GM18858 (cell line): ENCODE results near the gene MRM2.

Experiments used
- ATAC-seq: cut with Tn5 transposase; IDR thresholded peaks from one replicate; pipeline ENCODE4 v1.9.1; 2021; ENCODE audit not compliant: unreplicated experiment

MRM2 gene

DNA sequence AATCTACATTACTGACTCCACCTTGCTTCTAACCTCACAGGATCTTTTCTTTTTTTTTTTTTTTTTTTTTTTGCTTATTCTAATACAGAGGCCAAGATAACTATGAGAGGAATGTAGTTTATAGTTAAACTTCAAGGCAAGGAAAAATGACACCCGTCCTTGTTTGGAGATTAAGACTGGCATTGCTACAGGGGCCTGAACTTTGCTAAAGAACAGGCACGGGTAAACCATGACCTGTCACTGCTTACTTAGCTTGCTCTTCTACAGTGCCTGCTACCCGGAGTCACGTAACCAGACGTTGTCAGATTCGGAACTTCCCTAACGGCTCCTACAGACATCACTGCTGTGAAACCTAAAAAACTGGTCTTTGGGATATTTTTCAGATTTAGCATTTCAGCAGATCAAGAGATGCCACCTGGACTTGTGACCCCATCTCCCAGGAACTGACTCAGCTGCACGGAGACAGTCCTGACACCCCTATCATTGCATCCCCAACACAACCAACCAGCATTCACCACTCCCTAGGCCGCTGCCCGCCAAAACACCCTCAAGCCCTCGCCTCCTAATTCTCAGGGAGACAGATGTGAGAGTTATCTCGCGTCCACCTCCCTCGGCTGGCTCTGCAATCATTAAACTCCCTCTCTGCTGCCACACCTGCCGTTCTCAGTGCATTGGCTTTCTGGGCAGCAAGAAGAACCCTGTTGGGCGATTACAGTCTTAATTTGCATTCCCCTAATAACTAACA is 36.8 kb downstream of the MRM2 start:
- ATAC-seq = no peak

DNA sequence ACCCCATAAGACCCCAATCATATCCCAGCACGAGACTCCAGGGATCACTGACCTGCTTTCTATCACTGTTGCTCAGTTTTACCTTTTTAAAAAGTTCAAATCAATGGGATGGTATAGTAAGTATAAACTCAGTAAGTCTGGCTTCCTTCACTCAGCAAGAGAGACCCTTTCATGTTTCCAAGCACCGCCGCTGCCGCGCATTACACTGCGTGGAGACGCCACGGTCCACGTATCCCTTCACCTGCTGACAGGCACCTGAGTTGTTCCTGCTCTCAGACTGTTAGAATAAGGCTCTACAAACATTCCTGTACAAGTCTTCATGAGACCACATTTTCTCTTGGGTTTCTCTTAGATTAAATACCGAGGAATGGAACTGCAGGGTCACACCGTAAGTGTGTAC is 37.6 kb downstream of the MRM2 start:
- ATAC-seq = no peak

DNA sequence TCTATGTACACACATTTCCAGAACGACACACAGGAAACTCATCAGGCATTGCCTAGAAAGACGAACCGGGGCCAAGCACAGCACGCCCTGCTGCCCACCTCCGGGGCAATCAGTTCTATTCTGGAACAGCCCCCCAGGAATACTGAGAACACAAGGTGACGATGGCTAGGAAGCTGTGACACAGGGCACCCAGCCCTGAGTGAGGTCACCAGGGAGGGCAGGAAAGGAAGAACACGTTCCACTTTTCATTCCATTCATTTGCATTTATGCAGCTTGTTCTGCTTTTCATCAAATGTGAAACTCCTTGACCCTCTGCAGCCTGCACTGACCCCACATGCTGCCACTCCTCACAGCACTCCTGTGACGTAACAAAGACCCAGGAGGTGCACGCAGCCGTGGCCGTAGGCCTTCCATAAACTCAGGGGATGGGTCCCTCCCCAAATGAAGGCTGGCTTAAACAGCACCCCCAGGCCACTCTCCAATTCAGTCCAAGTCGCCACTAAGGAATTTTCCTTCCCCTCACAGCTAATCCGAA is 38.2 kb downstream of the MRM2 start:
- no peak for ATAC-seq

DNA sequence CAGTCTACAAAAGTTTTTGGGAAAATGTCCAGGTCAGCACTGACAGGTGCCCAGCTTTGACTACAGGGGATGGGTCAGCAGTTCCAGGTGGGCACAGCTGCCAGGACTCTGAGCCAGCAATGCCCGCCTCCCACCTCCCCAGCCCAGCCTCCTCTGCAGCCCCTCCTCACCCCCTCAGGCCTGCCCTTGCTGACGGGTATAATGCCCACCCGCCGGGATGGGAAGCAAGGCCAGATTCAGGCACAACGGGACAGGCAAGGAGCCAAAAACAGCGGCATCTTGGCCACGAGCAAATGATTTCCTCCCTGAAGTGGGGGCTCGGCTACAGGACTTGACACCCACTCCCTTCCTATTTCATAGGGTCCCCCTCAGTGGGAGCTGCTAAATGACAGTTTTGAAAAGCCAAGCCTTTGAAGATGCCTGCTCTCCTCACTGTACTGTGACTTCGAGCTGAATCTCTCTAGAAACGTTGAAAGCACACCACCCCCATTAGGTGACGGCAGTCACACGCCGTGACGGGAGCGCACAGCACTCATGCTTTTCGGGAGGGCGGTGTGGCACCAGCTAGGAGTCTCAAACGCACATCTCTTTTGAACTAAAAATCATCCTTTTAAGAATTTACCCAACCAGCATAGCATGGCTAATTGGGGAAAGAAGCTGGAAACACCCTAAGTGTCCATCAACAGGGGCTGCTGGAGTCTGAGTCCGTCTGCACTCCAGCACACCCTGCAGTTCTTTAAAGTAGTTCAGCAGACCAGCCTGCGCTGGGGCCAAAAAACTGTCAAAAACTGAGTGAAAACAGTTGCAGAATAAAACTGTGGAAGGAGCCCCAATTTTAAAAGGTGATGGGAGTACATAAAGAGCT is 38.9 kb downstream of the MRM2 start:
- ATAC-seq = no peak

DNA sequence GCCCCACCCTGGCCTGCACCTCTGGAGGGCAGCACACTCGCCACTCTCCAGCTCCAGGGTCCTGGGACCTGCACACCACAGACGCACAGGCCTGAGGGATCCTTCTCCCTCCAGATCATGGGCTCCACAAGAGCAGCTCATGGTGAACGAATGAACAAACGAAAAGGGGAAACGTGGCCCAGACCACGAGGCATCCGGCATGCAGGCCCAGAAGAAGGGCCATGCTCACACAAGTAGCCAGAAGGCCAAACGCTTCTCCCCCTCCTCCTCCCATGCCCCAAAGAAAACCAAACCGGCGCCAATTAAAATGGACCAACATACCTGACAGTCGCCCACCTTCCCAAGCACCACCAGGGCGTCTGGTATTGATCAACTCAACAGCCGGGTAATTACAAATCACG is 39.6 kb downstream of the MRM2 start:
- no peak for ATAC-seq

DNA sequence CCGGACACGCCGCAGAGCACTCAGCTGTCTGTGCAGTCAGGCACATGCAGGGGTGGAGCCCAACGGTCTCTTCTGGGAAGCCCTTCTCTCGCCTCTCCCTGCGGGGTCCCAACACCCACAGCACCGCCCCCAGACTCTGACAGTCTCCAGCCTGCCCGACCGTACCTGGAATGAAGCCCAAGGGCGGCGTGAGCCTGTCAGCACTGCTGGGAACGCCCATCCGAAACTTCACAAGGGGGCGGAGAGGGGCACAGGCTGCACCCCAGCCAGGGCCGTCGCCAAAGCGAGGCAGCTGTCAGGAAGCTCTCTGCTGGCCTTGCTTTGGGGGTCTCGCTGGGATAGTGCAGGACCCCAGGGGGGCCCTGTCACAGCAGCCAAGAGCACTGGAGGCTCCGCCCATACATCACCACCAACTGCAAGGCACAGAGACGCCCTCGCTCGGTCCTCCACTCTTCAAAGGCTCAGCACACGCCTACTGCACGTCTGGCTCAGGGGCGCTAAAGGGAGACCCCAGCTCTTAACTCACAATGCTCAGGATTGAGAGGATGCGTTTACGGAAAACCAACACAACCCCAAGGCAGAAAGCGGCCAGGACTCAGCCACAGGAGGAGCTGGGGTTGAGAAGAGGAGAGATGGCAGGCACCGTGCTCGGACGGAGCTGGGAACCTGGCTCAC is 40.2 kb downstream of the MRM2 start:
- ATAC-seq = no peak

DNA sequence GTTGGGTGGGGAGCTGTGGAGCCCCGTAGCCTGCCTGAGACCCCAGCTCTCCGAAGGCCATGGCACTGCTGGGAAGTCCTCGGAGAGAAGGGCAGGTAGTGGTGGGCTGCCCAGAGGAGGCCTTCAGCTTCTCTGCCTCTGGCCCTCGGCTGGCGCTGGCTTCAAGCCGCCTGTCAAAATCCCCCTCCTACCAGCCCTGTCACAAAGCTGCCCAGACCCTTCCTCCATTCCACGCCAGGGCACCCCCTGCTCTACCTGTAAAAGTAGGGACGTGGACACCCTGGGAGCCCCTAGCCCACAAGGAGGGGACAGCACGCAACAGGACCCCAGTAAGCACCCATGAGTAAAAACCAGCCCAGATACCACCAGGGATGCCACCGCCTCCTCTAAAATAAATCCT is 40.9 kb downstream of the MRM2 start:
- ATAC-seq = no peak

DNA sequence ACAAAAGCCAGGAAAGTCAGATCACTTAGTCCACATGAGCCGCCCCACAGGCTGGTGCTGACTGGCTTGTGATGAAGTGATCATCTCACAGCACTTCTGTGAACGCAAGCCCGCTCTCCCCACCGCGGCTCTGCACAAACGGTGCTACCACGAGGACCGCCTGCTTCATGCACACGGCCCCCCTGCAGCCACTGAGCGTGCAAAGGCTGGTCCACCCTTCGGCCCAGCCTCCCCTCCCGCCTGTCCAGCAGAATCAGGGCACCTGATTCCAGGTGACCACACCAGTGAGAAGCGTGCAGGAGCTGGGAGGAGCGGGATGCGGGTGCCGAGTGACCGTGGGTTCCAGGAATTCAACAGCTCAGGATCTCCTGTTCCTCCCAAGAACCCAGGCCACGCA is 41.4 kb downstream of the MRM2 start:
- no peak for ATAC-seq

DNA sequence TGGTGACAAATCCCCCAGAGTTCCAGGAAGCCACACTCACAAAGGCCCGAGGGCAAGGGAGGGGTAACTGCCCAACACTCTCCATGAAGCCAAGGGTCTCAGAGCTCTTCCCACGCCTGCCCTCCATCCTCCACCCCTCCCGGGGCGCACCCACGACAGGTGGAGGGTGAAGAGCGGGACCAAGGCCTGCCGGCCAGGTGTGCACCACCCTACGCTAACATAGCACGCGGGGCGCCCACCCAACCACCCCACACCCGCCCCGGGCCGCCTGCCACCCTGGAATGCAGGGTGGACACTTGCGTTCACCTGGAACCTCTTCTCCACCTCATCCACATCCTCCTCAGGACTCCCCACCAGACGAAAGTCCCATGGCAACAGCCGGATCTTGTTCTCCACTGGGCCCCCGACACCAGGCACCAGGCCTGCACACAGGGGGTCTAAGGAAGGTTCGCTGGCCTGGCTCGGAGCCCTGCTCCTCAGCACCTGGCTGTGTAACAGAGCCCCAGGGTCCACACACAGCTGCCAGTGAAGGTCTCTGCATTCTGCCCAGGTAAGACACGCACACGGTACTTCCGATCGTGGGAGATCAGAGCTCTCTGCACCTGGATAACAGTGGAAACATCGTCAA is 41.9 kb downstream of the MRM2 start:
- ATAC-seq = no peak

DNA sequence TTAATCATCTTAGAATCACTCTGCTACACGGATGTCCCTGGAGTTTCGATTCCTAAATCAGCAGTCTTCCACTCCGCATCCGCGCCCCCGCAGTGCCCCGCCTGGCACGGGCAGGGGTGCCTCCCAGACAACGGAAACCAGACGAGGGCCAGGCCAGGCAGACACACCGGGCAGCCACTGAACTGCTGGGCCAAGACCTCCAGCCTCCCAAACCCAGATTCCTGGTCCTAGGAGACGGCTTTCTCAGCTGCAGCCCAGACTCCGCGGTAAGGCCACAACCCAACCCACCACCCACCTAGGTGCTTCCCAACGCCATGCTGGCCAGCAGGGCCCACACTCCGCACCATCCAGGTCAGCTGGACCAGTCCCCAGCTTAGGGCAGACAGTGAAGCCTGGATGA is 42.5 kb downstream of the MRM2 start:
- no peak for ATAC-seq

DNA sequence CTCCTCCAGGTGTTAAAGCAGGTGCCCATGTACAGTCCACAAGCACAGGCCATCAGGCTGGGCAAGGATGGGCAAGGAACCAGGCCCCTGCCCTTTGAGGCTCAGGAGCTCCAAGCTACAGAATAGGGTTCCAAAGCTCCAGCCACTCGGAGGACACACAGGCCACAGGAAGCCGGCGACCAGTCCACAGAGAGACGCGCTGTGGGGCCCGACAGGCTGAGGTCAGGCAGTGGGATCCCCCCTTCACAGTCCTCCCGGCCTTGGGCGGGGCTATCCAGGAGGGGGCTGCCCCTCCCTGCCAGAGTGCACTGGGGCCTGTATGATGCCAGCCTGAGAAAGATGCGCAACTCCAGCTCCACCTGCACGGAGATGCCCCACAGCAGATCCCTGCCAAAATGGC is 43.2 kb downstream of the MRM2 start:
- ATAC-seq = no peak

DNA sequence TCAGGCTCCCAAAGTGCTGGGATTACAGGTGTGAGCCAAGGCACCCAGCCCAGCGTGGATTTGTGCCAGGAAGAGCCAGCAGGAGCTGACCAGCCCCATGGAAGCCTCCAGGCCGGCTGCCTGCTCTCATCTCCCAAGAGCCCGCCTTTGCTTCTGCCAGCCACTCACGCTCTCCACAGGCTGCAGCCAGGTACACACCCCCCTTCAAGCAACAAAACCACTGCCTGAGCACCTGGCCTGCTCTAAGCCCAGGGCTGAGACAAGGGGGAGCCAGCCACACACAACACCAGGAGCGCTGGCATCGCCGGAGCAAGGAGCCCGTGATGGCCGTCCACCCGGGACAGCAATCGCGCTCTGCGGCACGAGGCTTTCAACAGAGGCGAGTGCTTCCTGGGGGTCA is 43.8 kb downstream of the MRM2 start:
- ATAC-seq = no peak

DNA sequence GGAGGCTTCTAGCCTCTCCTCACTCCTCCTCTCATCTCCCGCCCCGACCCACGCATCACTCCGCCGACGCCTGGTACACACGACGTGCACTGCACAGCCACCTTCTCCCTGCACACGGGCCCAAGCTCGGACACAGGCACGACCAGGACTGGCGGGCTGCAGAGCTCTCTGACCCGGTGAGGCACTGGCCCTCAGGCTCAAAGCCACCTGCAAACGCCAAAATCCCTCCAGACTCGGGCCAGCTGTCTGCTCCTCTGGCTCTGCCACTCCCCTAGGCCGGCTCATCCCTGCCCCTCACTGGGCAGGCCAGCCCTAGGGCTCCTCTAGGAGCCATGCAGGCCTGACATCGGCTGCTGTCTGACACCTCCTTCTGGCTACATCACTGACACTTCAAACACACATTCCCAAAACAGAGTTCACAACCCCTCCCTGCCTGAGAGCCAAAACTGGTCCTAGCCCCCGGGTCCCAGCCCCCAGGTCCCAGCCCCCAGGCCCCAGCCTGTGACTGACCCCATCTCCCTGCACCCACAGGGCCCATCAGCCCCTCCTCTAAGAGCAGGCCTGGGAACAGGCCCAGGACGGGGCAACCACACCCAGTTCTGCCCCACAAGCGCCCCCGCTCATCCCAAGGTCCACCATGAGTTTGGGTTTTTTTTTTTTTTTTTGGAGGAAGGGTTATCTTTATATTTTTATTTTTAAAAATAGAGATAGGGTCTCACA is 44.4 kb downstream of the MRM2 start:
- no peak for ATAC-seq

DNA sequence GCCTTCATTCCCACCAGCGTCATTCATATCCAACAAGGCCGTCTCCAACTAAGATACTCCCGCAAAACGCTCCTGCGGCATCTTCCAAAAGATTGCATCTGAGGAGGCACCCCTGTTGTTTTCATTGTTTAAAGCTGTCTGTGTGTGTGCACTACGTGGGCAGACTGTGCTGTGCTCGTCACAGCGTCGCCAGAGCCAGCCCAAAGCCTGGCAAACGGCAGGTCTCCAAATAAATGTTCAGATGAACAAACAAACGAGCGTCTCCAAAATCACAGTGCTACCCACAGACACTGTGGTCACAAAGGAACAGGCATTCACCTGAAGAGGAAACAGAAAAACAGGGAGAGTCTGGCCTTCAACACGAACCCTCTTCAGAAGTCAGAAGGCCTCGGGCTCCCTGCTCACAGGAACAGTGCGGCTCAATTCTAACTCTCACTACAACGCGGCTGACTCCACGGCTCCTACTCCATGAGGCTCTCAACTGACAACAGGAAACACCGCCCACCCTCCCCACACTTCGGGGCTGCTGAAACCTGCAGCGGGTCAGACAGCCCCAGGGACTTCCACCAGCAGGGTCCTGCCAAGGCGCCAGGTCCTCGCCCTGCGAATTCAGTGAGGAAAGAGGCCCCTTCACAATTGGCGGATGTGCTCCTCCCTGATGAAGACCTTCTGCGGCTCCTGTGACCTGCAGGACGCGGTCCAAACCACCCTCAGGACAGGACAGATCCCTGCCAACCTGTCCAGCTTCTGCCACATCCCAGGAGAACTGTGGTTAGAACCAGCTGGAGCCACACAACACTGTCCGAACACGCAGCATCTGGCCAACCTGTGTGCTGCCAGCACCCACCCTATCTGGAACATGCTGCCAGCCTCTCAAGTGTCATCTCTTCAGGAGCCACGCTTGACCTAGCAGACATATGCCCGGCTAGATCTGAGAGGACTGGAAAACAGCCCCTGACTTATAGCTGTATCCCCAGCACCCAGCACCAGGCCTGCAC is 45.3 kb downstream of the MRM2 start:
- no peak for ATAC-seq

DNA sequence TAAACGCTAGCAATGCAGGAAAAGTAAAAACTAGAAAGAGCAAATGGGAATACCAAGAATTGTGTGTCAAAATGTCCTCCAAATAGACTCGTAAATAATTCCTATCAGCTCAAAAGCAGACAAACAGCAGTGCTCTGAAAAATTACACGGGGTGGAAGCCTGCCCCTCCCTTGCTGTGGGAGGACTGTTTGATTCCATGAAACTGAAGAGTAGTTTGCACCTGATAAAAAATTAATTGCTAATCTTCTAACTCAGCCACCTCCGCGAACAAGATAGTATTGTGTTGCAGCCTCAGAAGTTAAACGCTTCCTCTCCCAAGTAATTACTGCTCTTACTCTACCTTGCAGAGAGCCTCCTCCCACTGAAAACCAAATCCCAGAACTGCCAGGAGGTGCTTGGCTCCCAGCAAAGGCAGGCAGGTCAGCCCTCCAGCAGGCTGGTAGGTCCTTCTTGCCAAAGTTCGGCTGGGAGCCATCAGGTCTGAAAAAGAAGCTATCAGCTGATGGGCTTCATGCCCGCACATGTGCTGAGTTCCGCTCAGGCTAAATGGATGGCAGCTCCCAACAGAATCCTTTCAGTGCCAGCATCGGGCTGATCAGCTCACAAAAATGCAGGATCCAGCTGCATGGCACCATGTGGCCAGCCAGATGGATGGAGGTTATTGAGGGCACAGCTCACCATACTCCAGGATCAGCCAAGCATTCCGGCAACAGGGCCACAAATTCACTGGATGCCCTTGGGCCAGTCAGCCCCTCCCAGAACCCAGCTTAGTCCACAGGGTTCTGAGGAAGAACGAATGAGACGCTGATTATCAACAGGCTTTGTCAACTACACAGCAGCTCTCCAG is 46.4 kb downstream of the MRM2 start:
- ATAC-seq = no peak

DNA sequence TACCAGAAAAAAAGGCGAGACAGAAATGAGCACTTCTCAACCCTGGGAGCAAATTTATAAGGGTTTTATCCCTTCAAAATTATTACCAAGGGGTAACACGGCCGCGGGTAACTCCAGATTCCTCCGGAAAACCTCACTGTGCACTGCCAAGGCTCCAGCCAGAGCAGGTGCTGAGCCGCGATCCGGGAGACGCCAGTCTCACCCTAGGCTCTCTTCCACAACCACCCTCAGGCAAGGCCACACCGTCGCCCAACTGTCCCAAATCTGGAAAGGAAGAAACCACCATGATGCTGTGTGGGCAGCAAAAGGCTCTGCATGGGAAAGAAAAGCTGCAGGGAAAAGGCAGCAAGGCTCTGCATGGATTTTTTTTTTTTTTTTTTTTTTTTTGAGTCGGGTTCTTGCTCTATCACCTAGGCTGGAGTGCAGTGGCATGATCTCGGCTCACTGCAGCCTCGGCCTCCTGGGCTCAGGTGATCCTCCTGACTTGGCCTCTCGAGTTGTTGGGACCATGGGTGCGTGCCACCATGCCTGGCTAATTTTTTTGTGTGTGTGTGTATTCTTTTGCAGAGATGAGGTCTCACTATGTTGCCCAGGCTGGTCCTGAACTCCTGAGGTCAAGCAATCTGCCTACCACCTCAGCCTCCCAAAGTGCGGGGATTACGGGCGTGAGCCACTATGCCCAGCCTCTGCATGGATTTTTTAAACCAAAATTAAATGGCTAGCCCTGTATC is 48.3 kb downstream of the MRM2 start:
- ATAC-seq = no peak

DNA sequence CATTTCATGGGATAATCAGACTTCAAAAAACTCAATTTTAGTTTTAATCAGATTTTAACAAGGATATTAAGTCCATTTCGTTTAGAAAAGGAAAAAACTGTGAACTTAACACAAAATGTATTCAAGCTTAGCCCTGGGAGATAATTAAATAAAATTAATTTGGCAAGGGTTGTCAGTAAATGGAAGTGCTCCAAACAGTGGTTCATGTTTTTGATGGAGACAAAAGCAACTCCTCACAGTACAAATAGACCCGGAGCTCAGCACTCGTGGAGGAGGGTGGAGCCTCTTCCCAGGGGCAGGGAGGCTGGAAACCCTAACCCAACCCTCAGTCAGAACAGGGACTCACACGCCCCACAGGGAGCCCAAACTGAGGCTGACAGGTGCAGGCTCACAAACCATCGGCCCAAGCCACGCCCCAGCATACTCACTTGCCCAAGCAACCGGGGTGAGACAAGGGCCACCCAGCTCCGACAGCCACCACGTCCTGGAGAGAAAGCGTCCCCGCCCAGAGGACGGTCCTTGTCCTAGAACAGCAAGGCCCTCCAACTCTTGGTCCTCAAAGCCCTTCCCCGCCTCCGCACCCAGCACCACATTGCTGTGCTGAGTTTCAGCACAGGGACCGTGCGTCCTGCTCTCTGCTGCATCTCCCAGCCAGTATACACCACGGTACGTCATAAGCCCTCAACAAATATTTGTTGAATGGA is 49.0 kb downstream of the MRM2 start:
- no peak for ATAC-seq
